CD4-positive, alpha-beta T cell (primary cell): ENCODE results near the gene CSDE1. TPM values are rescaled to one million over a fixed set of nuclear protein-coding genes. Genes with fewer than 3 reads are reported as not detected.

Experiments used
- ATAC-seq: fragments of 200-7000 bp; cut with Tn5 transposase; one replicate; pipeline ENCODE4 v1.10.0; 2022; ENCODE audit warnings: mild to moderate bottlenecking; ENCODE audit not compliant: poor library complexity
- CTCF ChIA-PET: fragments of 350-600 bp; sonication (Branson Sonifier 250); formaldehyde crosslinking; loops from one replicate; lab custom pipeline; 2021; ENCODE audit warnings: antibody characterized with exemption, inconsistent platforms; lab: Charles Lee
- POLR2A ChIA-PET: fragments of 350-600 bp; sonication (Branson Sonifier 250); formaldehyde crosslinking; loops from one replicate; lab custom pipeline; 2021; ENCODE audit warnings: antibody characterized with exemption, inconsistent platforms; lab: Charles Lee
- DNase-seq, 14 experiments: peaks; one replicate each; pipeline ENCODE4 v3.0.0-alpha.2; 2013 to 2020; ENCODE audit warnings: mixed read lengths in 2 of 14
- H3K27ac ChIP-seq, 2 donors: one replicate each; pipeline versions ENCODE4 v1.5.1 to v1.7.0; 2013; ENCODE audit warnings: low read length in 2 of 2, low read depth in 1 of 2, mild to moderate bottlenecking in 1 of 2
- H3K27me3 ChIP-seq, 2 experiments: 1 replicate in 1 of 2; 2 replicates in 1 of 2; pipeline versions ENCODE4 v1.6.1 to v1.7.0; 2013; ENCODE audit warnings: low read length in 2 of 2, control low read depth in 1 of 2, mild to moderate bottlenecking in 1 of 2, moderate library complexity in 1 of 2; ENCODE audit not compliant: insufficient read depth in 2 of 2, control insufficient read depth in 1 of 2
- H3K36me3 ChIP-seq: one replicate; pipeline ENCODE4 v1.6.1; 2013; ENCODE audit warnings: low read length, control low read depth; ENCODE audit not compliant: insufficient read depth
- H3K4me1 ChIP-seq: one replicate; pipeline ENCODE4 v1.6.1; 2013; ENCODE audit warnings: low read length, control low read depth; ENCODE audit not compliant: insufficient read depth
- H3K4me3 ChIP-seq: one replicate; pipeline ENCODE4 v1.5.1; 2013; ENCODE audit warnings: mild to moderate bottlenecking, low read length, moderate library complexity
- H3K9me3 ChIP-seq, 2 experiments: 1 replicate in 1 of 2; 2 replicates in 1 of 2; pipeline versions ENCODE4 v1.6.1 to v1.7.0; 2013; ENCODE audit warnings: low read length in 2 of 2, mild to moderate bottlenecking in 2 of 2, control low read depth in 1 of 2, moderate library complexity in 1 of 2; ENCODE audit not compliant: control insufficient read depth in 1 of 2, insufficient read depth in 1 of 2
- H3K27ac Mint-ChIP-seq: one replicate; pipeline ENCODE4 v1.8.0; 2020; ENCODE audit warnings: mixed read lengths
- H3K27me3 Mint-ChIP-seq: one replicate; pipeline ENCODE4 v1.8.0; 2021; ENCODE audit warnings: mixed read lengths
- H3K36me3 Mint-ChIP-seq: one replicate; pipeline ENCODE4 v1.8.0; 2021; ENCODE audit warnings: low read depth, mixed read lengths
- H3K4me1 Mint-ChIP-seq: one replicate; pipeline ENCODE4 v1.8.0; 2021; ENCODE audit warnings: low read depth, mixed read lengths
- H3K4me3 Mint-ChIP-seq: one replicate; pipeline ENCODE4 v1.8.0; 2020; ENCODE audit warnings: mild to moderate bottlenecking, mixed read lengths
- H3K9me3 Mint-ChIP-seq: one replicate; pipeline ENCODE4 v1.8.0; 2020; ENCODE audit warnings: mixed read lengths
- CTCF ChIP-seq: fragments of 200-600 bp; IDR thresholded peaks from one replicate; pipeline ENCODE4 v1.8.0; 2022; ENCODE audit warnings: antibody characterized with exemption, mild to moderate bottlenecking
- intact Hi-C, 2 experiments: fragments of 100-400 bp; cut with DNase I in 1 of 2; cut with micrococcal nuclease in 1 of 2; formaldehyde crosslinking; loops; one replicate each; pipeline versions ENCODE4 v1.15.1 to v1.9.0; 2023 to 2025; cut with DNase I, micrococcal nuclease
- total RNA-seq, 174 experiments: library from RNA in 2 of 174; stranded (reverse) in 2 of 174; gene quantifications; one replicate each; pipeline ENCODE4 v1.2.3 and lab custom pipeline; 2021 to 2026

CSDE1 gene
- total RNA-seq, 2 experiments from 2014 or later, result 725 to 731 TPM

- POLR2A ChIA-PET, result no interaction called here
- intact Hi-C loops, result loop anchor here in 1 of 2 experiments (10.0 kb wide), 1 partner anchor 223 kb away; no protein-coding TSS in a partner anchor
Observed at GRCh38 chr1:114677691-114678090, 80.1 kb downstream of the CSDE1 start.

DNA sequence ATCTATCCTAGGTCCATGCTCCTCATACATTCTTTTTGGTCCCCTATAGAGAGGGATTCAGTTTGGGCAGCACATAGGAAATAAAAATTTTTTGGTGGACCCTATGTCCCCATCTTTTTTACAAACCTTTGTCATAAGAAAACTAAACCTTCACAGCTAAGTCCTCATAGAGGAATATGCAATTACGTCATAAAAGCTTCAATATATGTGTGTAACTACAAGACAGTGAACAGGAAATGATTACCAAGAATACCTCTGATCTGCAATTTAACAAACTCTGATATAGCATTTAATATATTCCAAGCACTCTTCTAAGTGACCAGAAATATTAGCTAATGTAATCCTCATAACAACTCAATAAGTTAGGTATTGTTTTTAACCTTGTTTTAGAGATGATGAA is 81.7 kb downstream of the CSDE1 start:
- intact Hi-C loops, result loop anchor here in 1 of 2 experiments (10.0 kb wide), 1 partner anchor 221 kb away; no protein-coding TSS in a partner anchor
- no peak overlapping the region for H3K27ac Mint-ChIP-seq
- Histone ChIP-seq H3K36me3 (no peaks in the 10 kb centered on the region), H3K4me3 (no peak overlapping the region), H3K27ac (no peak overlapping the region), H3K27me3 (peaks cover 0 to 8% of the 10 kb centered on the region in 2 experiments), H3K9me3 (no peaks in the 10 kb centered on the region), H3K4me1 (no peaks in the 10 kb centered on the region)
- POLR2A ChIA-PET, result no interaction called here
- no peak overlapping the region for H3K4me3 Mint-ChIP-seq
- CTCF ChIA-PET, result no interaction called here
- H3K36me3 Mint-ChIP-seq, result no peaks in the 10 kb centered on the region
- H3K27me3 Mint-ChIP-seq, result peaks cover 61% of the 10 kb centered on the region
- no peaks in the 10 kb centered on the region for H3K9me3 Mint-ChIP-seq
- H3K4me1 Mint-ChIP-seq, result no peaks in the 10 kb centered on the region
- no peak for DNase-seq
- no peak for TF ChIP-seq CTCF
- no peak for ATAC-seq

More at GRCh38 chr1:114677691-114678090, 80.1 kb downstream of the CSDE1 start:
- peaks cover 0 to 8% of the 10 kb centered on the region in 2 experiments for H3K27me3 ChIP-seq
- Mint-ChIP-seq H3K4me1 (no peaks in the 10 kb centered on the region), H3K4me3 (no peak overlapping the region), H3K27me3 (peaks cover 56% of the 10 kb centered on the region), H3K9me3 (no peaks in the 10 kb centered on the region), H3K27ac (no peak overlapping the region), H3K36me3 (no peaks in the 10 kb centered on the region)
- H3K4me1 ChIP-seq, result no peaks in the 10 kb centered on the region
- no peak for ATAC-seq
- H3K4me3 ChIP-seq, result no peak overlapping the region
- CTCF ChIA-PET, result no interaction called here
- no peaks in the 10 kb centered on the region for H3K36me3 ChIP-seq
- DNase-seq, result no peak
- H3K27ac ChIP-seq, result no peak overlapping the region
- no peaks in the 10 kb centered on the region for H3K9me3 ChIP-seq
- TF ChIP-seq CTCF, result no peak

DNA sequence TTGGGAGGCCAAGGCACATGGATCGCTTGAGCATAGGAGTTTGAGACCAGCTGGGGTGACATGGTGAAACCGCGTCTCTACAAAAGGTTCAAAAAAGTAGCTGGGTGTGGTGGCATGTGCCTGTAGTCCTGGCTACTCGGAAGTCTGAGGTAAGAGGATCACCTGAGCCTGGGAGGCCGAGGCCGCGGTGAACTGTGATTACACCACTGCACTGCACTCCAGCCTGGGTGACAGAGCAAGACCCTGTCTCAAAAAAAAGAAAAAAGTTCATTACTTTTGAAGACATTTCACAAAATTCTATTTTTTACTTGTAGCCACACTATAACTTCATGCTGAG is 85.9 kb downstream of the CSDE1 start:
- Histone ChIP-seq H3K27me3 (peaks cover 5 to 8% of the 10 kb centered on the region in 2 experiments), H3K9me3 (no peaks in the 10 kb centered on the region), H3K4me3 (no peak overlapping the region), H3K27ac (no peak overlapping the region), H3K36me3 (no peaks in the 10 kb centered on the region), H3K4me1 (peaks cover 14% of the 10 kb centered on the region)
- ATAC-seq, result no peak
- H3K27me3 Mint-ChIP-seq, result peaks cover 33% of the 10 kb centered on the region
- no peak for TF ChIP-seq CTCF
- H3K4me3 Mint-ChIP-seq, result no peak overlapping the region
- no peak overlapping the region for H3K27ac Mint-ChIP-seq
- intact Hi-C loops, result loop anchor here (1.0 to 10.0 kb wide), 8 partner anchors 44 to 693 kb away; partner anchors contain the start of genes NRAS (in 2 of the 2), BCAS2 (in 1 of the 2), CSDE1 (in 1 of the 2) and OLFML3 (in 1 of the 2)
- no peaks in the 10 kb centered on the region for H3K9me3 Mint-ChIP-seq
- CTCF ChIA-PET, result no interaction called here
- peaks cover 12% of the 10 kb centered on the region for H3K4me1 Mint-ChIP-seq
- DNase-seq, result peak in 1 of 14 experiments; percentile 7
- POLR2A ChIA-PET, result no interaction called here
- H3K36me3 Mint-ChIP-seq, result peaks cover 4% of the 10 kb centered on the region
